ENCODE measurements around the gene ADAMTSL5.

Gene ADAMTSL5

DNA sequence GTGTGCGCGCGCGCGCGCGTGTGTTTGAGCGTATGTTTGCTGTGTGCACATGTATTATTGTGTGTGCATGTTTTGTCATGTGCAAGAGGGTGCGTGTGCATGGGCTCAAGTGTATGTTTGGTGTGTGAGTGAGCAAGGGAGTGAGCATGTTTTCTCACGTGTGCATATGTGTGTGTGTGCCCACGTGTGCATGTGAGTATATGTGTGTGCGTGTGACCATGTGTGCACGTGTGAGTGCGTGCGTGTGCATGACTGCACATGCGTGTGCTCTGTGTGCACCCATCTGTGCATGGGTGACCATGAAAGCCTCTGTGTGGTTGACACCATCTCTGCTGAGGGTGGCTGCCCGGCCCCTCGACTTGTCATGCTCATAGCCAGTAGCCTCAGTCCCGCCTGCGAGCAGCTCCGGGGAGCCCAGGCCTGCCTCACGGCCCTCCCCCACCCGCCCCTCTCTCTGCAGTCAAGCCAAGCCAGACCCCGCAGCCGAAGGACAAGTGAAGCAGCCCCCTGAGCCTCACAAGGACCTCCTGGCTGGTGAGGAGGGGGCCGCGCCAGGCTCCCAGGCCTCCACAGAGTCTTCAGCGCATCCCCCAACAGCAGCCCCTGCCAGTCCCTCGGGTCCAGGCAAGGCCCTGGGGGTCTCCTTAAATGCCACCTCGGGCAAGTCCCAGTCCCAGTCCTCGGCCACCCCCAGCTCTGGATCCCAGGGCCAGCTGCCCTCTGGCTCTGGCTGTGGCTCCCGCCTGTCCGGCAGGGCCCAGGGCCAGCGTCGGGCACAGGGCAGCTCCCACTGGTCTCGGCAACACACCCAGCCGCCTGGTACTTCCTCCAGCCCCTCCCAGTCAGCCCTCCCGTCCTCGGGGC is 15.9 kb downstream of the ADAMTSL5 start:
- DNase-seq (ENCODE audit: low spot score) = no peak

DNA sequence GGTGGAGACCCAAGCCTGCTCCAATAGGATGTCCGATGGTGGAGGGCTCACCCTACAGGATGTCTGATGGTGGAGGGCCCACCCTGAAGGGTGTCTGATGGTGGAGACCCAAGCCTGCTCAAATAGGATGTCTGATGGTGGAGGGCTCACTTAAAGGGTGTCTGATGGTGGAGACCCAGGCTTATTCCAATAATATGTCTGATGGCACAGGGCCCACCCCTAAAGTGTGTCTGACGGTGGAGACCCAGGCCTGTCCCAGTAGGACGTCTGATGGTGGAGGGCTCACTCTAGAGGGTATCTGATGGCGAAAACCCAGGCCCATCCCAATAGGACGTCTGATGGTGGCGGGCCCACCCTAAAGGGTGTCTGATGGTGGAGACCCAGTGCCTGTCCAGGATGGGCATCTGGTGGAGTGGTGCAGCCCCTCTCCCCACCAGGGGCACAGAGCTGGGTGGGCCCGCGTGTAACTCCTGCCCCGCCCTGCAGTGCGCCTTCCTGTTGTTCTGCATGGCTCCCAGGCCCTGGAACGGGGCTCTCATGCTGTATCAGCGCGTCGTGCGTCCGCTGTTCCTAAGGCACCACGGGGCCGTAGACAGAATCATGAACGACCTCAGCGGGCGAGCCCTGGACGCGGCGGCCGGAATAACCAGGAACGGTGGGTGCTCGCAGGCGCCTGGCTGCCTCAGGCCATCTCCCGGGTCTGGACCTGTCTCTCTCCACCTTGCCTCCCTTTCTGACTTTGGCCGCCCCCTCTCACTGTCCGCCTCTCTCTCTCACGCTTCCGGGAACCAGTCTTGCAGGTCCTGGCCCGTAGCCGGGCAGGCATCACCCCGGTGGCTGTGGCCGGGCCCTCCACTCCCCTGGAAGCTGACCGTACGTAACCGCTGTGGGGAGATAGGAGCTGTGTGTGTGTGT is 16.8 kb downstream of the ADAMTSL5 start:
- DNase-seq (ENCODE audit: low spot score) = no peak

DNA sequence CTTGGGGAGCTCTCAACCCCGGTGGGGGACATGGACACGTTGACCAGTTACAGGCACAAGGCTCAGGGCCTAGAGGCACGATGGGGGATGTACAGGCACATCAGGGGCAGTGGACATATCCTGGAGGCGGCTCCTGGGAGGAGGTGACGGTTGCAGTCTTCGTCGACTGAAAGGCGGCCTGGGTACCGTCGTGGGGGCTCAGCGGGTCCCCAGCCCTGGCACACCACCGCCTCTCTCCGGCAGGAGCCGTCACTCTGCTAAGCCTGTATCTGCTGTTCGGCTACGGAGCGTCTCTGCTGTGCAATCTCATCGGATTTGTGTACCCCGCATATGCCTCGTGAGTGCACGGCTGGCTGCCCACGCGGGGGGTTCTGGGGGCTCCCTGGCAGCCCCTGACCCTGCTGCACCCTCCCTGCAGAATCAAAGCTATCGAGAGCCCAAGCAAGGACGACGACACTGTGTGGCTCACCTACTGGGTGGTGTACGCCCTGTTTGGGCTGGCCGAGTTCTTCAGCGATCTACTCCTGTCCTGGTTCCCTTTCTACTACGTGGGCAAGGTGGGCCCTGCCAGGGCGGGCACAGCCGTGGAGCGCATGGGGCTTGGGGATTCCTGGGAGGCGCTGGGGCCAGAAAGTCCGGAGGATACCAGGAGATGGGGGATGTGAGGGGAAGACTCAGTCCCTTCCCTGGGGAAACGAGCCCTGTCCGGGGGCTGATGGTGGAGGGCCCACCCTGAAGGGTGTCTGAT is 17.6 kb downstream of the ADAMTSL5 start:
- no peak for DNase-seq (ENCODE audit: low spot score)

DNA sequence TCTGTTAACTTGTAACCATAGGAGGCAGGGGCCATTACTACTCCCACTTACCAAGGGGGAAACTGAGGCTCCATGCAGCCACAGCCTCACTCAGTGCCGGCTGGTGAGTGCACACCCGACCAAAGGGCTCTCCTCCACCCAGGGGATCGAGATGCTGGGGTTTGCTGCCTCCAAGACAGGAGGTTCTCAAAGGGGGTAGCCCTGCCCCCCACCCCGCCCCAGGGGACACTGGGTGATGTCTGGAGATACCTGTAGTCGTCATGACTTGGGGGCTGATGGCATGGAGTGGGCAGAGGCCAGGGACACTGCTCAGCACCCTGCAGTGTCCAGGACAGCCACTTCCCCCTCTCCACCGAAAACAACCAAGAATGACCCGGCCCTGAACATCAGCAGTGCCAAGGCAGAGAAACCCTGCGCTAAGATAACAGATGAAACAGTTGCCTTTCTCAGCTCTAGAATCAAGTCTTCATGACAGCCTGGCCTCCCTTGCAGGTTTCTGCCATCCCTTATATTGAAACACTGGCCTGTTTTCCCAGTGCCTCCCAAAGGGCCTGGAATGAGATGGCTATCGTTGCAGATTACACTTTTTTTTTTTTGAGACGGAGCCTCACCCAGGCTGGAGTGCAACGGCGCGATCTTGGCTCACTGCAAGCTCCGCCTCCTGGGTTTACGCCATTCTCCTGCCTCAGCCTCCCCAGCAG is 18.6 kb downstream of the ADAMTSL5 start:
- DNase-seq (ENCODE audit: low spot score) = no peak

DNA sequence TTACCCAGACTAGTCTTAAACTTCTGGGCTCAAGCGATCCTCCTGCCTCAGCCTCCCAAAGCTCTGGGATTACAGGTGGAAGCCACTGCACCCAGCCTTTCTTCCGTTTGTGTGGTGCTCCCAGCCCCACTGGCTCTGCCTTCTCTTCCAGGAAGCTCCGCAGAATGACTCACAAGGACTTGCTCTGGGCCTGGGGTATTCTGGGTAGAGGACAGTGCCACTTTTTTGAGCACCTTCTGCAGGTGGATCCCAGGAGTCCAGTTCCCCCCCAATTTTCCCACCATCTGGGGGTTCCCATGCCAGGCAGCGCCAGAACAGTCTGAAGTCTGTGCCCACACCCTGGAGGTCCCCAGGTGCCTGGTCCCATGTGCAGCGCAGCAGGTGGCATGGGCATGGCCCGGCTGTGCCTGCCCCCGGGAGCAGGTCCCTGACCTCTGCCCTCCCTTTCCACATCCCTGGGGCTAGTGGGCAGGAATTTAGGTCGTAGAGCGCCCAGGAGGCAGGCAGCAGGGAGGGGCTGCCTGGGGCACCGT is 20.3 kb downstream of the ADAMTSL5 start:
- DNase-seq (ENCODE audit: low spot score) = no peak

DNA sequence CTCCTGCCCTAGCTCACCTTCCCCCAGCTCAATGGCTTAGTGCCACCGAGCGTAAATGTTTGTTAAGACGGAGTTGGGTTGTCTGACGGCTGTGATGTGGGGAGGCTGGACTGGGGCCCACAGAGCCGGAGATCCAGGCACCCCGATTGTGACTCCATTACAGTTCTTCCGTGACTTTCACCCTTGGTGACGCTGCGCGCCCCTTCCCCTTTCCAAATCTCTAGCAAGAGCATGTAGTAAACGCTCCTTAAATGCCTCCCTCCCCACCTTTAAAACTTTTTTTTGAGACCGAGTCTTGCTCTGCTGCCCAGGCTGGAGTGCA is 21.0 kb downstream of the ADAMTSL5 start:
- DNase-seq (ENCODE audit: low spot score) = no peak

DNA sequence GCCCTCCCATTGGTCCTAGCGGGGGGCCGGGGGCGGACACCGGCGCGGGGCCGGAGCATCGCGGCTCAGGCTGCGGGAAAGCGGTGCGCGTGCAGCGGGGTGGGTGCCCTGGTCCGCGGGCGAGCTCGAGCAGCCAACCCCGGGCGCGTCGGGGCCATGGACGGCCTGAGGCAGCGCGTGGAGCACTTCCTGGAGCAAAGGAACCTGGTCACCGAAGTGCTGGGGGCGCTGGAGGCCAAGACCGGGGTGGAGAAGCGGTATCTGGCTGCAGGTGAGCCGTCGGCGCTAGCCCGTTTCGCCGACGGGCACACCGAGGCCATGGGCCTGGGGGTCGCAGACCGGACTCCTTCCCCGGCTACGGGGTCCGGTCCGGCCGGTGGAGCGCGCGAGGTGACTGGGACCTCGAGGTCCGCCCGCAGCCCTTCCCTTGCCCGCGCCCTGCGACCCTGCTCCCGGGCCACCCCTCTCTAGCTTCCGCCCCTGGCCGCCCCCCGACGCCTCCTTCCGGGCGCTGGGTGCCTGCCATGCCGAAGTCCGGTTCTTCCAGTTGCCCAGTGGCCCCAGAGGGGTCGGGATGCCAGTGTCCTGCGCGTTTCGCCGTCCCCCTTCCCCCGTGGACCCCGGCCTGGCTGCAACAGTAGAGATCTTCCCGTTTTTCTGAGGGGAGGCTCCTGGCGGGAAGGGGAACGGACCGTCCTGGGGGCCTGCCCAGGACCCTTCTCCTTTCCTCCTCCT is 21.5 kb downstream of the ADAMTSL5 start, which contains the start of gene REEP6:
Gene REEP6 (plus strand): TSS at position 68 of the 735 bp plus-strand sequence. CDS start 89 bp downstream, at position 157.
- DNase-seq (ENCODE audit: low spot score) = no peak

DNA sequence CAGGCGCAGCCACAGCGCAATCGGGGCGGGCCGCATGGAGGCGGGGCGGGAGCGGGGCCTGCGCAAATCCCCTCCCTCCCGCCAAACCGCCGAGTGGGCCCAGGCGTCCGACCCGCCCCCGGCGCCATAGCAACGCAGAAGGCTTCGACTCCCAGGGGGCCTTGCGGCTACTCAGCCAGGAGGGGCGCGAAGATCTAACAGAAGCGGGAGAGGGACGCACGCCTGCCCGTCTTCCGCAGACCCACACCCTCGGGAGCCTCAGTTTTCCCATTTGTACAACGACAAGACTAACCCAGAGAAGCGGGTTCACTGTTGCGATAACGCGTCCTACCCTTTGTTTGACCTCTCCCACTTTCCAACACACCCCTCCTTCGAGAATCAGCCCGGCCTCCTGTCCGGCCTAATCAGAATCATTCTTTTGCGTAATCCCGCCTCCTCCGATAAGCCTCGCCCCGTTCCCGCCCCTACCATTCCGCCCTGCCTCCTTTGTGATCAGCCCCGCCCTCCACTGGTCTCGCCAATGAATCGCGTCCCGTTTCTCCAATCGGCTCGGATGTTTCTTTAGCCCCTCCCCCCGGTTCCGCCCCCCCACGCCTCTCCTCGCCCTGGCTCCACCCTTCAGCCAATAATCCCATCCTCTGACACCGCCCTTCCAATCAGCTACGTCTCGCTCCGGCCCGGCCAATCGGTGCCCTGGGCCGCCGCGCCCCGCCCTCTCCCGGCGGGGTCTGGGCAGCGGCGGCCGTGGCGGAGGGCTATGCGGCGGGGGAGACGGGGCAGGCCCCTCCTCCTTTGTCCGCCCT is 22.3 kb downstream of the ADAMTSL5 start, which contains the start of gene PCSK4:
Gene PCSK4 (minus strand): TSS at position 40 of the 803 bp plus-strand sequence. CDS start 4 bp downstream, at position 36.
- DNase-seq (ENCODE audit: low spot score) = peak; percentile 99

DNA sequence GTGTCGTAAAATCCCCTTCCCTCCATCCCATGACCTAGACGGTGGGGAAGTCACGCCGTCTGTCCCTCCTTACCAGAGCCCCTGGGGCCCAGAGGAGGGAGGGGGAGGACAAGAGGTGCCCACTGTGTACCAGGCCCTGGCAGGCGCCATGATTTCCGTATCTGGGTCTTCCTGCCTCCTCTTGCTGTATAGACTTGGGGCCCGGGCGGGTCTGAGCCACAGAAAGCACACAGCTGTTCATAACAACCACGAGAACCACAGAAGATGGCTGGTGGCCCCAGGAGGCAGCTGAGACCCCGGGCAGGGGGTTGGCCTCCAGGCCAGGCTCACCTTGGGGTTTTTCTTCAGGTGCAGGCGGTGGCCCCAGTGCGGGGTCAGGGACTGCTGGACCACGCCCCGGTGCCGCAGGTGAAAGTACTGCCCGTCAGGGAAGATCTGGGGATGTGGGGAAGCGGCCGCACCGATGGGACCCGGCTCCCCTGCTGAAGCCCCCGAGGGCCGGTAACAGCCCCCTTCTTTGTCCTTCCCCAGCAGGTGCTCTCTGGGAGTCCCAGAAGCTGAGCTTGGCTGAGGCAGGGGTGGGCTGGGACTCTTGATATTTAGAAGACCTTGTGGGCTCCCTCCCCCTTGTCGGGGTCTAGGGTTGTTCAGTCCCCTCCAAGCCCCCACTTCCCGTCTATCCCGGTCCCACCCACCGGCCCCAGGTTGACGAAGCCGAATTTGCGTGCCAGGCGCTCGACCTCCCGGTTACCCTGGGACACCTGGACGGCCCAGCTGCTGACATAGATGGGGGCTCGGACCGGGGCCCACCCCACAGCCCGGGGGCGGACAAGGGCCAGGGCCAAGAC is 23.1 kb downstream of the ADAMTSL5 start:
- DNase-seq (ENCODE audit: low spot score) = peak; percentile 26

DNA sequence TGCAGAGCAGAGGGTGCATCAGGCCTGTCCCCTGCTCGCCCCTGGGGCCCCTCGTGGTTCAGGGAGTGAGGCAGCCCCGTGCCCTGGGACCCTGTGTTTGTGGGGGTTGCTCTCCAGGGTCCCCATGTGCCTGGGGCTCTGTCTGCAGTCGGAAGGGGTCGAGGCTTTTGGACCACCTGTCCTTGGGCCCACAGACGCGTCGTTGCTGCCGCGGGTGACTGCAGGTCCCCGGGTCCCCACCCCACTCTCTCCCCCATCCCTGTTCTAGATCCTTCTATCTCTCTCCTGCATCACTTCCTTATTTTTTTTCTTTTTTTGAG is 24.6 kb downstream of the ADAMTSL5 start:
- no peak for DNase-seq (ENCODE audit: low spot score)

DNA sequence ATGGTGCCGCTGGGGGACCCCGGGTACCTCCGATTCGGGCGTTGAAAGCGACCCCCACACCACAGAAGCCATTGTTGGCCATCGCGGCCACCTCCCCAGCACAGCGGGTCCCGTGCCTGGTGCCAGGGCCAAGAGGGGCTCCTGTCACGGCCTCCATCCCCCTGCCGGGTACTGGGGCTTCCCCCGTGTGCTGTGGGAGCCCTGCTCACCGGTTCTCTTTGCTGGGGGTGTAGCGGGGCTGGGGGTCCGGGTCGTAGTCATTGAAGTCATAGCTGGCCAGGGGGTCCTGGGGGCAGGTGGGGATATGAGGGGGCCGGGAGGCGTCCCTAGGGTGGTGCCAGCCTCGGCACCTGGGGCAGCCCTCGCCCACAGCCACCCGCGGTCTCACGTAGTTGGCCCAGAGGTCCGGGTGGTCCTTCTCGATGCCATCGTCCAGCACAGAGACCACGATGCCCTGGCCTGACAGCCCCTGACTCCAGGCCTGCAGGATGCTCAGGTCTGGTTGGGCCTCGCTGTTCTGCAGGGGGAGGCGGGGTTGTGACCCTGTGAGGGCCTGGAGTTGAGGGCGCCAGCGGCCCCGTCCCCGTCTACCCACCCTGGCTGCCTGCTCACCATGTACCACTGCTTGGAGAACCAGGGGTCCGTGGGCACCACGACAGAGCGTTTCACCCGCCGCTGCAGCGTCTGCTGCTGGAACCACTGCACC is 25.1 kb downstream of the ADAMTSL5 start:
- no peak for DNase-seq (ENCODE audit: low spot score)

DNA sequence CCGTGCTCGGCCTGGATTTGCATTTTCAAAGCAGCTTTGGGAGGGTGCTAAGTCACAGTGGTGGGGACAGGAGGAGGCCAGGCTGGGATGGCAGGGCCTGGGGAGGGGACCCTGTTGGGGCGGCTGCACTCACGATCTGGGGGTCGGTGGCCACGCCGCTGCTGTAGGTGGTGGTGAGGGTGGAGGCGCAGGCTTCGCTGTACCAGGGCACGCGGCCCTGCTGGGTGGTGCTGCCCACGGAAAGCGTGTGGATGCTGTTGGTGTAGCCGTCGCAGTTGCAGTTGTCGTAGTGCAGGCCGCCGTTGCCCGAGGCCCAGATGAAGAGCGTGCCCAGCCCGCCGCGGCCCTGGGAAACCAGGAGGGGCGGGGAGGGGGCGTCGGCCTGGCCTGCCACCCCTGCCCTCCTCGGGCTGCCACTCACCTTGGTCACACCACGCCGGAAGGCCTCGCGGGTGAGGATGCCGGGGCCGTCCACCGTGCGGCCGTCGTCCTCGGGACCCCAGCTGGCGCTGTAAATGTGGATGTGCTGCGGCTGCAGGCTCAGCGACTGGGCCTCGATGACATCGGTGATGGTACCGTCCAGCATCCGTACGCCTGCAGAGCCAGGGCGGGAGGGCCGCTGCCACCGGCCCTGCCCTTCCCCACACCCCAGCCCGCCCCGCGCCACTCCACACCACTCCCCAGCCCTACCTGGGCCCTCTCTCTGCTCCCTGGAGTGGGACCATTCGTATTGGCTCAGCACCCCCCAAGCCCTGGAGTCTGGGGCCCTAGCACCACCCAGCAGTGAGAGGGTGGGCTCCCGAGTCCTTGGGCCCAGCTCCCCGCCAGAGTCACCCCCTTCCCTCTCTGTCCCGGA is 25.9 kb downstream of the ADAMTSL5 start:
- DNase-seq (ENCODE audit: low spot score) = no peak

DNA sequence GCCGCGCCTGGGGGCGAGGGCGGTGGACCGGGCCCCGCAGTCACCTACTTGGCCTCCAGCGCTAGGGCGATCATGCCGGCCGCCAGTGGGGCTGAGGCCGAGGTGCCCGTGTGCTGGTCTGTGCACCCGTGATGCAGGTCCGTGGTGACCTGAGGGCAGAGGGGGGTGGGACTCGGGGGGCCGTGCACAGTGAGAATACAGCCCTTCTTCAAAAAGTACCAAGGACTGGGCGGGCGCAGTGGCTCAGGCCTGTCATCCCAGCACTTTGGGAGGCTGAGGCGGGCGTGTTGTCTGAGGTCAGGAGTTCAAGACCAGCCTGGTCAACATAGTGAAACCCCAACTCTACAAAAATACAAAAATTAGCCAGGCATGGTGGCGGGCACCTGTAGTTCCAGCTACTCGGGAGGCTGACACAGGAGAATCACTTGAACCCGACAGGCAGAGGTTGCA is 28.8 kb downstream of the ADAMTSL5 start:
- no peak for DNase-seq (ENCODE audit: low spot score)

DNA sequence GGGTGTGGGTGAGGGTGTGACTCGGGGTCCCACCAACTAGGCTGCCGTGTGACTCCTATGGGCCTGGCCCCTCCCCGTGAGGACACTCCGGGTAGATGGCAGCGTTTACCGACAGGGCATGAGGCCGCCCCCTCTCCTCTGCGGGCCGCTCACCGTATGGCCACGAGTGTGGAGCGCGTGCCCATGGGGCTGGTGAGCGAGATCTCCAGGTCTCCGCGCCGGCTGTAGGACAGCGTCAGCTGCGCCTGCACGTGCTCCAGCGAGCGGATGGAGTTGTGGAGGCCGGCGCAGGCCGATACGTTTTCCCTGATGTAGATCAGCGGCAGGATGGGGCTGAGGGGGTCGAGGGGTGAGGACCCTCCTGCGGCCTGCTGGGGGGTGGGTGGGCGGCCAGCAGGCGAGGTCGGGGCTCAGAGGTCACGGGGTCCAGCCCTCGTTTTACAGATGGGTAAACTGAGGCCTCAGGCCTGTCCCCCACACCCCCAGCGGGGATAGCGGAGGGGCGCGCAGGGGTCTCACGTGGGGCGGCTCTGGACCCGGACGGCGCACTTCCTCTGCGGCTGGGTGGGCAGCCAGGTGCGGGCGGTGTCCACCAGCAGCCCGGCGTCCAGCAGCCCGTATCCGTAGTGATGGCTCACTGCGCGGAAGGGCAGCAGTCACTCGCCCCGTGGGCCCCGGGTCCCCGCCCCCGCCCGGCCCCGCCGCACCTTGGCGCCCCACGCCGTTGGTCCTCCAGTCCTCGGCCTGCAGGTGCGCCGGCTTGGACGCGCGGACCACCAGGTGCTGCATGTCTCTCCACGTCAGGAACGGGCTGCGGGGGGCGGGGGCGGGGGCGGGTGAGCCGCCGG is 29.5 kb downstream of the ADAMTSL5 start:
- no peak for DNase-seq (ENCODE audit: low spot score)

DNA sequence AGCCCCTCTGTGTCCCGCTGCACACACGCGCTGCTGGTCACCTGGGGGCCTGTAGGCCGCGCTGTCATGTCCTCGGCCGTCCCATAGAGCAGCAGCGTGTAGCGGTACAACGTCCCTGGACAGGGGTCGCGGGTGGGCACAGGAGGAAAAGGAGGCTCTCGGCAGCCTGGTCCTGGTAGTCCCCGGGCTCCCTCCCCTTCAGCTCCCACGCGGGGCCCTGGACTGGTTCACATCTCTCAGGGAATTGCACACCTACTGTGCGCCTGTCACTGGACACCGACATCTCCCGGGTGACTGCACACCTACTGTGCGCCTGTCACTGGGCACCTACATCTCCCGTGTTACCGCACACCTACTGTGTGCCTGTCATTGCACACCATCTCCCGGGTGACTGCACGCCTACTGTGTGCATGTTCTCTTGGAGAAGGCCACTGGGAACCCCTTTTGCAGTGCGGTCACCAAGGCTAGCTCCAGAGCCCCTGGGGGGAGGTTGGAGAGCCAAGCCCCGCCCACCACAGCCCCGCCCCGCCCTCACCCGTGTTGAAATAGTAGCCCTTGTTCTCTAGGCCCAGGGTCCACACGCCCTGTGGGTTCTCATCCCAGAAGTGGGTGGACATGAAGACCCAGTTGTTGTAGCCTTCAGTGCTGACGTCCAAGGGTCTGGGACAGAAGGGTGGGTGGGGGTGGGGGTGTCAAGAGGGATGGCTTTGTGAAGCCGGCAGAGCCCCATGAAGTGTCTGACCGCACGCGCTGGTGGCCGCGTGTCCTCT is 30.3 kb downstream of the ADAMTSL5 start:
- DNase-seq (ENCODE audit: low spot score) = no peak

Measured in pons (tissue), 1 donor.